Stomach (tissue), 4 donors: Measurements from ENCODE around the gene FGFRL1.

Experiments used
- CTCF ChIP-seq, 7 experiments: fragments of 450-650 bp in 4 of 7; fragments of 200-600 bp in 3 of 7; sonication (generic) in 3 of 7; IDR thresholded peaks; one replicate each; pipeline ENCODE4 v1.5.1; 2016 to 2019; ENCODE audit warnings: antibody characterized with exemption in 7 of 7, control low read depth in 2 of 7, mild to moderate bottlenecking in 1 of 7
- EP300 ChIP-seq: sonication (generic); formaldehyde crosslinking; IDR thresholded peaks from one replicate; pipeline ENCODE4 v1.6.1; 2017; ENCODE audit warnings: antibody characterized with exemption
- POLR2A ChIP-seq, 4 donors: fragments of 450-650 bp; IDR thresholded peaks; one replicate each; pipeline ENCODE4 v1.6.1; 2016; ENCODE audit warnings: antibody characterized with exemption in 4 of 4, control low read depth in 2 of 4, mild to moderate bottlenecking in 1 of 4, moderate library complexity in 1 of 4
- POLR2AphosphoS5 ChIP-seq, 3 donors: sonication (generic); formaldehyde crosslinking; IDR thresholded peaks; one replicate each; pipeline ENCODE4 v1.6.1; 2016; ENCODE audit warnings: antibody characterized with exemption in 3 of 3

GRCh38 chr4:984336-985054 is 26.9 kb upstream of the FGFRL1 start:
- TF ChIP-seq CTCF (IDR thresholded peaks at IDR 0.05) (no peak), EP300 (no peak), POLR2A (IDR thresholded peaks at IDR 0.05) (no peak), POLR2AphosphoS5 (IDR thresholded peaks at IDR 0.05) (no peak)
